ENCODE data around the gene USP38. TPM values are rescaled to one million over a fixed set of nuclear protein-coding genes. Genes with fewer than 3 reads are reported as not detected.

USP38 gene
- total RNA-seq, 1 experiment from 2014 or later: 18.6 TPM

GRCh38 chr4:143148521-143148920 is 36.2 kb upstream of the USP38 start:
- no peaks in the 10 kb centered on the region for H3K4me1 ChIP-seq (ENCODE audit: control insufficient read depth in 1 of 2, insufficient read depth in 2 of 2, low read length in 2 of 2)
- no peak for ATAC-seq
- H3K36me3 ChIP-seq (ENCODE audit: control insufficient read depth in 1 of 2, insufficient read depth in 2 of 2, low read length in 2 of 2): no peaks in the 10 kb centered on the region
- intact Hi-C loops (cut with micrococcal nuclease): no loop called here
- H3K4me2 ChIP-seq (ENCODE audit: low read length): no peak overlapping the region
- POLR2A ChIA-PET: no interaction called here
- RAD21 ChIA-PET (ENCODE audit: low non-redundant PET in 1 of 2, low total read pairs in 2 of 2, uncharacterized antibody in 2 of 2, unreplicated experiment in 2 of 2): no interaction called here
- H4K20me1 ChIP-seq (ENCODE audit: insufficient read depth): no peaks in the 10 kb centered on the region
- CTCF ChIA-PET: no interaction called here
- no peaks in the 10 kb centered on the region for H3K79me2 ChIP-seq (ENCODE audit: insufficient read depth, low read length)
- no peaks in the 10 kb centered on the region for H3K9me3 ChIP-seq (ENCODE audit: control insufficient read depth in 1 of 2, insufficient read depth in 1 of 2, low read depth in 1 of 2, low read length in 2 of 2)
- no TSS peak for BruUV-seq (replicated peaks)
- H3K9me2 ChIP-seq (ENCODE audit: insufficient read depth): no peaks in the 10 kb centered on the region
- no peak overlapping the region for H3K9ac ChIP-seq (ENCODE audit: low read length)
- no peak overlapping the region for H3K27ac ChIP-seq (ENCODE audit: low read depth, low read length)
- TF ChIP-seq ZFX (IDR thresholded peaks at IDR 0.05): no peak
- H3K4me3 ChIP-seq (replicated peaks in 1 of 2; ENCODE audit: low read depth in 1 of 2, low read length in 2 of 2): no peak overlapping the region
- no peaks in the 10 kb centered on the region for H3K27me3 ChIP-seq (ENCODE audit: insufficient read depth, low read length)
- no peak overlapping the region for H2AFZ ChIP-seq (ENCODE audit: low read depth, low read length, poor library complexity, severe bottlenecking)
- DNase-seq (ENCODE audit: low read depth, low spot score): no peak

DNA sequence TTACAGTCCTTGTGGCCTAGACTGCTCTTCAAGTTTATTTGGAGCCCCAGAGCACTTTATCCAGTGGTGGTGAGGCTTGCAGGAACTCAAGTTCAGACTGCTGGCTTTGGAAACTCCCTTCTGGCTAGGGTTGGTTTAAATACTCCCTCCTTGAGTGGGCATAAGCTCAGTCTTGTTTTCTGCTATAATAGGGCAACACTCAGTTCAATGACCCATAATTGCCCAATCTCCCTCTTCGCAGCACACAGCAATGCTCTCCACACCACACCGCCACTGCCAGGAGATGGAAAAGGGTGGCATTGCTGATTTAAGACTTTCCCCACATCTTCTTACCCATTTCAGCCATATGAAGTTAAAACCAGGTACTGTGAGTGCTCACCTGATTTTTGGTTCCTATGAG is 27.9 kb upstream of the USP38 start:
- Histone ChIP-seq H3K9me2 (ENCODE audit: insufficient read depth) (no peaks in the 10 kb centered on the region), H3K36me3 (ENCODE audit: control insufficient read depth in 1 of 2, insufficient read depth in 2 of 2, low read length in 2 of 2) (no peaks in the 10 kb centered on the region), H3K4me1 (ENCODE audit: control insufficient read depth in 1 of 2, insufficient read depth in 2 of 2, low read length in 2 of 2) (no peaks in the 10 kb centered on the region), H3K27ac (ENCODE audit: low read depth, low read length) (no peak overlapping the region), H2AFZ (ENCODE audit: low read depth, low read length, poor library complexity, severe bottlenecking) (no peak overlapping the region), H3K4me3 (replicated peaks in 1 of 2; ENCODE audit: low read depth in 1 of 2, low read length in 2 of 2) (no peak overlapping the region), H3K9me3 (ENCODE audit: control insufficient read depth in 1 of 2, insufficient read depth in 1 of 2, low read depth in 1 of 2, low read length in 2 of 2) (no peaks in the 10 kb centered on the region), H3K27me3 (ENCODE audit: insufficient read depth, low read length) (no peaks in the 10 kb centered on the region), H3K4me2 (ENCODE audit: low read length) (no peak overlapping the region), H3K79me2 (ENCODE audit: insufficient read depth, low read length) (no peaks in the 10 kb centered on the region), H3K9ac (ENCODE audit: low read length) (no peak overlapping the region), H4K20me1 (ENCODE audit: insufficient read depth) (no peaks in the 10 kb centered on the region)
- ATAC-seq (no peak), DNase-seq (ENCODE audit: low read depth, low spot score) (no peak)
- intact Hi-C loops (cut with micrococcal nuclease): no loop called here
- TF ChIP-seq YY1 (IDR thresholded peaks at IDR 0.05; ENCODE audit: extremely low read depth, insufficient replicate concordance, low read depth, low read length): no peak
- TF ChIP-seq, protein P1, sequence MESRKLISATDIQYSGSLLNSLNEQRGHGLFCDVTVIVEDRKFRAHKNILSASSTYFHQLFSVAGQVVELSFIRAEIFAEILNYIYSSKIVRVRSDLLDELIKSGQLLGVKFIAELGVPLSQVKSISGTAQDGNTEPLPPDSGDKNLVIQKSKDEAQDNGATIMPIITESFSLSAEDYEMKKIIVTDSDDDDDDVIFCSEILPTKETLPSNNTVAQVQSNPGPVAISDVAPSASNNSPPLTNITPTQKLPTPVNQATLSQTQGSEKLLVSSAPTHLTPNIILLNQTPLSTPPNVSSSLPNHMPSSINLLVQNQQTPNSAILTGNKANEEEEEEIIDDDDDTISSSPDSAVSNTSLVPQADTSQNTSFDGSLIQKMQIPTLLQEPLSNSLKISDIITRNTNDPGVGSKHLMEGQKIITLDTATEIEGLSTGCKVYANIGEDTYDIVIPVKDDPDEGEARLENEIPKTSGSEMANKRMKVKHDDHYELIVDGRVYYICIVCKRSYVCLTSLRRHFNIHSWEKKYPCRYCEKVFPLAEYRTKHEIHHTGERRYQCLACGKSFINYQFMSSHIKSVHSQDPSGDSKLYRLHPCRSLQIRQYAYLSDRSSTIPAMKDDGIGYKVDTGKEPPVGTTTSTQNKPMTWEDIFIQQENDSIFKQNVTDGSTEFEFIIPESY (IDR thresholded peaks at IDR 0.05; ENCODE audit: extremely low read depth, insufficient replicate concordance, low read length): no peak
- no peak for TF ChIP-seq RAD21 (IDR thresholded peaks at IDR 0.05; ENCODE audit: low read depth)
- TF ChIP-seq ZNF274 (IDR thresholded peaks at IDR 0.05; ENCODE audit: low read depth, low read length): no peak
- no peak for TF ChIP-seq ELF1 (IDR thresholded peaks at IDR 0.05; ENCODE audit: borderline replicate concordance, low read depth)
- no peak for TF ChIP-seq ATF3 (IDR thresholded peaks at IDR 0.05)
- TF ChIP-seq JUND (IDR thresholded peaks at IDR 0.05): no peak
- no peak for TF ChIP-seq EZH2 (IDR thresholded peaks at IDR 0.05)
- no TSS peak for BruUV-seq (replicated peaks)
- ChIA-PET RAD21 (ENCODE audit: low non-redundant PET in 1 of 2, low total read pairs in 2 of 2, uncharacterized antibody in 2 of 2, unreplicated experiment in 2 of 2) (no interaction called here), CTCF (no interaction called here), POLR2A (no interaction called here)
